Activated naive CD8-positive, alpha-beta T cell treated with anti-CD3 and anti-CD28 coated beads, Interleukin-2, amount 10 ng/mL, durations not matched to agents 7 days and 5 days (primary cell): Measurements from ENCODE around the gene MYH9. TPM values are rescaled to one million over a fixed set of nuclear protein-coding genes. Genes with fewer than 3 reads are reported as not detected.
"Not testable (repeated sequence)": the region's sequence is repeated elsewhere in the genome, so short reads cannot be mapped to it uniquely, and the experiment has no call there.

Source experiments
- ATAC-seq: fragments of 150-1000 bp; cut with Tn5 transposase; one replicate; pipeline ENCODE4 v1.10.0; 2021; ENCODE audit warnings: low read depth, moderate library complexity
- POLR2A ChIA-PET: fragments of 350-600 bp; sonication (Branson Sonifier 250); formaldehyde crosslinking; loops from one replicate; lab custom pipeline; 2021; ENCODE audit warnings: antibody characterized with exemption; lab: Charles Lee
- DNase-seq: peaks from one replicate; pipeline ENCODE4 v3.0.0; 2021
- H3K27ac Mint-ChIP-seq: one replicate; pipeline ENCODE4 v1.8.0; 2022; ENCODE audit warnings: mild to moderate bottlenecking, mixed read lengths
- H3K27me3 Mint-ChIP-seq: one replicate; pipeline ENCODE4 v1.8.0; 2022; ENCODE audit warnings: mild to moderate bottlenecking, moderate library complexity, mixed read lengths
- H3K36me3 Mint-ChIP-seq: one replicate; pipeline ENCODE4 v1.8.0; 2021; ENCODE audit warnings: mild to moderate bottlenecking, mixed read lengths
- H3K4me1 Mint-ChIP-seq: one replicate; pipeline ENCODE4 v1.8.0; 2021; ENCODE audit warnings: mixed read lengths
- H3K4me3 Mint-ChIP-seq: one replicate; pipeline ENCODE4 v1.8.0; 2022; ENCODE audit warnings: mild to moderate bottlenecking, moderate library complexity, mixed read lengths
- H3K9me3 Mint-ChIP-seq: one replicate; pipeline ENCODE4 v1.8.0; 2021; ENCODE audit warnings: mixed read lengths
- total RNA-seq, 2 experiments: library from RNA; stranded (reverse); gene quantifications; one replicate each; pipeline ENCODE4 v1.2.3, GENCODE V29; 2021

MYH9 gene
- total RNA-seq, 2 experiments from 2014 or later = 803 to 821 TPM

GRCh38 chr22:36299295-36299694, 88.5 kb downstream of the MYH9 start:
- POLR2A ChIA-PET = interaction anchor here (0.9 kb wide), 2 partner anchors 11 to 40 kb away, joined by 3 read pairs; no protein-coding TSS in a partner anchor
- H3K4me3 Mint-ChIP-seq = no peak overlapping the region

GRCh38 chr22:36298601-36299000, 89.2 kb downstream of the MYH9 start:
- Mint-ChIP-seq H3K27me3 (no peaks in the 10 kb centered on the region), H3K4me1 (peaks cover 9% of the 10 kb centered on the region), H3K4me3 (no peak overlapping the region), H3K27ac (no peak overlapping the region), H3K36me3 (peaks cover 32% of the 10 kb centered on the region), H3K9me3 (no peaks in the 10 kb centered on the region)
- POLR2A ChIA-PET = interaction anchor here (0.9 to 1.1 kb wide), 2 partner anchors 11 to 184 kb away, joined by 3 to 5 read pairs; no protein-coding TSS in a partner anchor
- DNase-seq (no peak), ATAC-seq (no peak)

More at GRCh38 chr22:36299295-36299694, 88.5 kb downstream of the MYH9 start:
- no peak for DNase-seq
- Mint-ChIP-seq H3K27ac (no peak overlapping the region), H3K4me1 (peaks cover 9% of the 10 kb centered on the region), H3K36me3 (peaks cover 29% of the 10 kb centered on the region), H3K9me3 (no peaks in the 10 kb centered on the region), H3K27me3 (no peaks in the 10 kb centered on the region)
- no peak for ATAC-seq

- Mint-ChIP-seq H3K4me1 (peaks cover 9% of the 10 kb centered on the region), H3K36me3 (peaks cover 35% of the 10 kb centered on the region), H3K4me3 (no peak overlapping the region), H3K9me3 (no peaks in the 10 kb centered on the region), H3K27me3 (no peaks in the 10 kb centered on the region), H3K27ac (no peak overlapping the region)
- POLR2A ChIA-PET = interaction anchor here (1.1 kb wide), 1 partner anchor 185 kb away, joined by 5 read pairs; no protein-coding TSS in a partner anchor
- ATAC-seq (no peak), DNase-seq (no peak)
Observed at GRCh38 chr22:36298118-36298517, 89.6 kb downstream of the MYH9 start.

GRCh38 chr22:36297568-36297967, 90.2 kb downstream of the MYH9 start:
- POLR2A ChIA-PET = interaction anchor here (1.1 kb wide), 1 partner anchor 185 kb away, joined by 5 read pairs; no protein-coding TSS in a partner anchor
- no peak overlapping the region for H3K27ac Mint-ChIP-seq

GRCh38 chr22:36296690-36297089, 91.1 kb downstream of the MYH9 start:
- peaks cover 43% of the 10 kb centered on the region for H3K36me3 Mint-ChIP-seq
- ATAC-seq (no peak), DNase-seq (no peak)
- H3K27me3 Mint-ChIP-seq = no peaks in the 10 kb centered on the region
- no peaks in the 10 kb centered on the region for H3K9me3 Mint-ChIP-seq
- H3K4me1 Mint-ChIP-seq = peaks cover 16% of the 10 kb centered on the region
- H3K4me3 Mint-ChIP-seq = no peak overlapping the region
- POLR2A ChIA-PET = interaction anchor here (0.7 kb wide), 1 partner anchor 38 kb away, joined by 4 read pairs; no protein-coding TSS in a partner anchor
- H3K27ac Mint-ChIP-seq = no peak overlapping the region

More at GRCh38 chr22:36297568-36297967, 90.2 kb downstream of the MYH9 start:
- H3K4me1 Mint-ChIP-seq = peaks cover 13% of the 10 kb centered on the region
- peaks cover 39% of the 10 kb centered on the region for H3K36me3 Mint-ChIP-seq
- no peak overlapping the region for H3K4me3 Mint-ChIP-seq
- ATAC-seq (no peak), DNase-seq (no peak)
- no peaks in the 10 kb centered on the region for H3K9me3 Mint-ChIP-seq
- no peaks in the 10 kb centered on the region for H3K27me3 Mint-ChIP-seq

GRCh38 chr22:36295247-36295646, 92.5 kb downstream of the MYH9 start:
- H3K4me1 Mint-ChIP-seq = peaks cover 13% of the 10 kb centered on the region
- POLR2A ChIA-PET = interaction anchor here (1.6 kb wide), 1 partner anchor 10 kb away, joined by 3 read pairs; no protein-coding TSS in a partner anchor

GRCh38 chr22:36294801-36295200, 93.0 kb downstream of the MYH9 start:
- Mint-ChIP-seq H3K4me3 (no peak overlapping the region), H3K27me3 (no peaks in the 10 kb centered on the region), H3K36me3 (peaks cover 45% of the 10 kb centered on the region), H3K27ac (peak overlapping the region; percentile 6), H3K9me3 (no peaks in the 10 kb centered on the region), H3K4me1 (peaks cover 15% of the 10 kb centered on the region)
- POLR2A ChIA-PET = interaction anchor here (1.6 kb wide), 1 partner anchor 9 kb away, joined by 3 read pairs; no protein-coding TSS in a partner anchor
- ATAC-seq (no peak), DNase-seq (no peak)

More at GRCh38 chr22:36295247-36295646, 92.5 kb downstream of the MYH9 start:
- no peaks in the 10 kb centered on the region for H3K27me3 Mint-ChIP-seq
- no peaks in the 10 kb centered on the region for H3K9me3 Mint-ChIP-seq
- peaks cover 42% of the 10 kb centered on the region for H3K36me3 Mint-ChIP-seq
- H3K27ac Mint-ChIP-seq = peak overlapping the region; percentile 6
- ATAC-seq (no peak), DNase-seq (no peak)
- no peak overlapping the region for H3K4me3 Mint-ChIP-seq

- POLR2A ChIA-PET = interaction anchor here (1.6 kb wide), 1 partner anchor 9 kb away, joined by 3 read pairs; no protein-coding TSS in a partner anchor
- Mint-ChIP-seq H3K27ac (no peak overlapping the region), H3K36me3 (peaks cover 48% of the 10 kb centered on the region), H3K4me1 (peaks cover 18% of the 10 kb centered on the region), H3K27me3 (no peaks in the 10 kb centered on the region), H3K4me3 (no peak overlapping the region), H3K9me3 (no peaks in the 10 kb centered on the region)
- no peak for ATAC-seq
- DNase-seq = no peak
Observed at GRCh38 chr22:36294293-36294620, 93.5 kb downstream of the MYH9 start.

- ATAC-seq (no peak), DNase-seq (no peak)
- H3K4me1 Mint-ChIP-seq = peaks cover 21% of the 10 kb centered on the region
- no peak overlapping the region for H3K27ac Mint-ChIP-seq
- no peaks in the 10 kb centered on the region for H3K9me3 Mint-ChIP-seq
- H3K36me3 Mint-ChIP-seq = peaks cover 52% of the 10 kb centered on the region
- H3K4me3 Mint-ChIP-seq = no peak overlapping the region
- no peaks in the 10 kb centered on the region for H3K27me3 Mint-ChIP-seq
- POLR2A ChIA-PET = interaction anchor here (0.6 to 1.6 kb wide), 4 partner anchors 8 to 178 kb away, joined by 3 to 4 read pairs (median 3); no protein-coding TSS in a partner anchor
Observed at GRCh38 chr22:36293606-36294292, 94.0 kb downstream of the MYH9 start.

- Mint-ChIP-seq H3K36me3 (peaks cover 58% of the 10 kb centered on the region), H3K27me3 (no peaks in the 10 kb centered on the region), H3K9me3 (no peaks in the 10 kb centered on the region), H3K27ac (peak overlapping the region; percentile 9), H3K4me1 (peaks cover 23% of the 10 kb centered on the region), H3K4me3 (no peak overlapping the region)
- DNase-seq (no peak), ATAC-seq (no peak)
- POLR2A ChIA-PET = interaction anchor here (0.6 to 1.2 kb wide), 3 partner anchors 39 to 179 kb away, joined by 3 to 4 read pairs (median 3); no protein-coding TSS in a partner anchor
Observed at GRCh38 chr22:36292823-36293530, 94.8 kb downstream of the MYH9 start.

- Mint-ChIP-seq H3K4me3 (peak overlapping the region; percentile 32), H3K36me3 (peaks cover 54% of the 10 kb centered on the region), H3K4me1 (peaks cover 23% of the 10 kb centered on the region), H3K27ac (peak overlapping the region; percentile 19), H3K27me3 (no peaks in the 10 kb centered on the region), H3K9me3 (no peaks in the 10 kb centered on the region)
- DNase-seq = no peak
- ATAC-seq = no peak
- POLR2A ChIA-PET = interaction anchor here (0.5 to 1.2 kb wide), 2 partner anchors 93 to 217 kb away, joined by 3 to 4 read pairs; no protein-coding TSS in a partner anchor
Observed at GRCh38 chr22:36291831-36292740, 95.7 kb downstream of the MYH9 start.

- Mint-ChIP-seq H3K4me1 (peaks cover 29% of the 10 kb centered on the region), H3K27ac (peak overlapping the region; percentile 34), H3K36me3 (peaks cover 53% of the 10 kb centered on the region)
- not testable (repeated sequence) for H3K27me3 Mint-ChIP-seq, DNase-seq, H3K9me3 Mint-ChIP-seq, ATAC-seq, H3K4me3 Mint-ChIP-seq
- POLR2A ChIA-PET = interaction anchor here (0.5 to 1.0 kb wide), 2 partner anchors 128 to 146 kb away, joined by 3 read pairs; no protein-coding TSS in a partner anchor
Observed at GRCh38 chr22:36290391-36291075, 97.2 kb downstream of the MYH9 start.
